Skin of body (tissue), 2 donors: ENCODE measurements around the gene NPW. TPM values are rescaled to one million over a fixed set of nuclear protein-coding genes. Genes with fewer than 3 reads are reported as not detected.

Source experiments
- DNase-seq: peaks from one replicate; lab custom pipeline; 2025; lab: John Stamatoyannopoulos, UW
- total RNA-seq: library from RNA; depleted of rRNA; stranded (reverse); fragments of >200 nt; gene quantifications from one replicate; pipeline ENCODE4 v1.2.3, GENCODE V29; 2014

Gene NPW
- total RNA-seq, 1 donor from 2014 or later: 2.2 TPM

DNA sequence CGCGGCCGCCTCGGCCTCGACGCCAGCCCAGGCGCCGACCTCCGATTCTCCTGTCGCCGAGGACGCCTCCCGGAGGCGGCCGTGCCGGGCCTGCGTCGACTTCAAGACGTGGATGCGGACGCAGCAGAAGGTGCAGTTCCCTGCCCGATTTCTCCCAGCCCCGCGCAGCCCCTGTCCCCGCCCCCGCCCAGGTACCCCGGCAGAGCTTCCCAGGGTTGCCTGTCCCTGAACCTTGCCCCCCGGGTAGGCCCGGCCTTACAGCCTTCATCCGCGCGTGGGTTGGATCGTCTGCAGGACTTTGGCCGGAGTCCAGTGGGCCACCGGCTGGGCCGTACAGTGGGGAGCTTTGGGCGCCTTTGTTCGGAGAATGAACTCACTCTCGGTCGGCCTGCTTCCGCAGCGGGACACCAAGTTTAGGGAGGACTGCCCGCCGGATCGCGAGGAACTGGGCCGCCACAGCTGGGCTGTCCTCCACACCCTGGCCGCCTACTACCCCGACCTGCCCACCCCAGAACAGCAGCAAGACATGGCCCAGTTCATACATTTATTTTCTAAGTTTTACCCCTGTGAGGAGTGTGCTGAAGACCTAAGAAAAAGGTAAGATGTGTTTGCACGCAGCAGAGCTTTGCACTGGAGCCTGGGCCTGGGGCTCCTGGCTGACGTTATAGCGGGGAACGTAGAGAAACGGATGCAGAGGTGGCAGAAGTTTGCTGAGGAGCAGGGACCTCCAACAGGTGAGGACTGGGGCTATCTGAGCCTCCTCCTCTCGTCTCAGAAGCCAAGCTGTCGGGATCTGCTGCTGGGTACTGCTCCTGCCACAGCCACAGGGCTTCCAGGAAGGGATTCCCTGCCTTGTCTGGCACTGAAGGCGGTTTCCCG lies 35.0 kb upstream of the NPW start:
- no peak for DNase-seq

DNA sequence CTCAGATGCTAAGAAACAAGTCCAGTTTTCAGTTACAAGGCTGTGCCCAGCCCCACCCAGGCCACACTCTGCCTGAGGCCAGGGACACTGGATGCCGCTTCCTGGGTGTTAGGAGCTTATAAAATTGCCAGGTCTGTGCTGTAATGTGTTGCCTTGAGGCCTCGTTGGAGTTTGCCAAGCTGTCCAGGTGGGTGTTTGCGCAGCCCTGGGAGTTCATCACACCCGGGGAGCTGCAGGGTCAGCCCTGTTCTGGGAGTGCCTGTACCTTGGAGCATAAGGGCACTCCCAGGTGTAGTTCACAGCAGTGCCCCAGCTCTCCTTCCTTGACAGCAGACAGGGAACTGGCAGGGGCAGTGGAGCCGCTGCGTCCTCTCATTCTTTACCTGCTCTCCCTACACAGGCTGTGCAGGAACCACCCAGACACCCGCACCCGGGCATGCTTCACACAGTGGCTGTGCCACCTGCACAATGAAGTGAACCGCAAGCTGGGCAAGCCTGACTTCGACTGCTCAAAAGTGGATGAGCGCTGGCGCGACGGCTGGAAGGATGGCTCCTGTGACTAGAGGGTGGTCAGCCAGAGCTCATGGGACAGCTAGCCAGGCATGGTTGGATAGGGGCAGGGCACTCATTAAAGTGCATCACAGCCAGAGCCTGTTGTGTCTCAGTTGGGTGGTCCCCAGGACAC lies 34.0 kb upstream of the NPW start:
- DNase-seq: no peak

DNA sequence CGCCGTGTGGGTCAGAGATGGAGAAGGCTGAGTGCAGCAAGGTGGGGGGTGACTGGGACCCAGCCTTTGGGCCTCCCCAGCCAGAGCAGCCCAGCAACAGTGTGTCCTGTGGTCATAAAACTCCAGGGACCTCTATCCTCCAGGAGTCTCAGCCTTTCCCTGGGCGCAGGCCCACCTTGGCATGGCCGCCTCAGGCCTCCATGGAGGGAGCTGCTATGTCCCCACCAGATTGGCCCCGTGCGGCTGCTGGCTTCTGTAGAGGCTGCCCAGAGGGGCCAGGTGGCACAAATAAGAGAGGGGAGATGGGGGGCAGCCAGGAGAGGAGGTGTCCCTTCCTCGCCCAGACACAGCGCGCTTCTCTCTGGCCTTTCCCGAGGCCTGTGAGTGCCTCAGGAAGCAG lies 32.4 kb upstream of the NPW start:
- DNase-seq: no peak

DNA sequence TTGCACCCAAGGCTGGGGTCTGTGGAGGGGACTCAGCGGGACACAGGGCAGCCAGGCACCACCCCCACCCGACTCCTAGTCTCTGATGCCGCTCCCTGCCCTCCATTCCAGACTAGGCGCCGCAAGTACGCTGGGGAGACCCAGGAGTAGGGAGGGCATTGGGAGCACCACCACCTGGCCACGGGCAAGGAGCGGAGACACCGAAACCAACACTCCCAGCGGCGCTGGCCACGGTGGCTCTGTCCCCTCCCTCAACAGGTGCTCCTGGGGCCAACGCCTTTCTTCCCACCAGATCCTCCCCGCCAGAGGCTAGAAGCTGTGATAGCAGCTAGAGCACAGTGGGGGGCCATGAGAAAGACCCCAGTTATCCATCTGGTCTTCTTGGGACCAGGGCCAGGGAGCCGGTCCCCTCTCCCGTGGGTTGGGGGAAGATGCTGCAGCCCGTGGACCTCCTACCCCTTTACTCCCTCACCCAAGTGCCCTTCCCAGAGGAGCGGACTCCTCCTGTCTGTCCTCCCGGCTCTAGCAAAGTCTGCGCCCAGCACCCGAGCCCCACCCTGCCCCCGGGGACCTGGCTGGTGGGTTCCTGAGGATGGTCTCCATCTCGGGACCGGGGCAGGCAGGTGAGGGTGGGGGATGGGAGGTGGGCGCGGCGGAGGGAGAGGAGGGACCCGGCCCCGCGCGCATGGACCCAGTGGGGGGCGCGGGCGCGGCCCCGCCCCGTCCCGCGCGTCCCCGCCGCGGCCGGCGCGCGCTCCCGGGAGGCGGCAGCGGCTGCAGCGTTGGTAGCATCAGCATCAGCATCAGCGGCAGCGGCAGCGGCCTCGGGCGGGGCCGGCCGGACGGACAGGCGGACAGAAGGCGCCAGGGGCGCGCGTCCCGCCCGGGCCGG lies 30.1 kb upstream of the NPW start, which contains the start of gene SYNGR3:
Gene SYNGR3 (plus strand): TSS at position 762 of the 892 bp plus-strand sequence. CDS start 133 bp downstream, outside the sequence.
- DNase-seq: no peak

DNA sequence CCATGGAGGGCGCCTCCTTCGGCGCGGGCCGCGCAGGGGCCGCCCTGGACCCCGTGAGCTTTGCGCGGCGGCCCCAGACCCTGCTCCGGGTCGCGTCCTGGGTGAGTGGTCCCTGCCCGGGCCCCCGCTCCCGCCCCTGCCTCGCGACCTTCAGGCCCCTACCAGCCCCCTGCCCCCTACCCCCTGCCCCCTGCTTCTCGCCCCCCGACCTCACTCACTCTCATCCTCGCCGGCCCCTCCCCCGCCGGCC lies 29.6 kb upstream of the NPW start:
- DNase-seq: no peak

DNA sequence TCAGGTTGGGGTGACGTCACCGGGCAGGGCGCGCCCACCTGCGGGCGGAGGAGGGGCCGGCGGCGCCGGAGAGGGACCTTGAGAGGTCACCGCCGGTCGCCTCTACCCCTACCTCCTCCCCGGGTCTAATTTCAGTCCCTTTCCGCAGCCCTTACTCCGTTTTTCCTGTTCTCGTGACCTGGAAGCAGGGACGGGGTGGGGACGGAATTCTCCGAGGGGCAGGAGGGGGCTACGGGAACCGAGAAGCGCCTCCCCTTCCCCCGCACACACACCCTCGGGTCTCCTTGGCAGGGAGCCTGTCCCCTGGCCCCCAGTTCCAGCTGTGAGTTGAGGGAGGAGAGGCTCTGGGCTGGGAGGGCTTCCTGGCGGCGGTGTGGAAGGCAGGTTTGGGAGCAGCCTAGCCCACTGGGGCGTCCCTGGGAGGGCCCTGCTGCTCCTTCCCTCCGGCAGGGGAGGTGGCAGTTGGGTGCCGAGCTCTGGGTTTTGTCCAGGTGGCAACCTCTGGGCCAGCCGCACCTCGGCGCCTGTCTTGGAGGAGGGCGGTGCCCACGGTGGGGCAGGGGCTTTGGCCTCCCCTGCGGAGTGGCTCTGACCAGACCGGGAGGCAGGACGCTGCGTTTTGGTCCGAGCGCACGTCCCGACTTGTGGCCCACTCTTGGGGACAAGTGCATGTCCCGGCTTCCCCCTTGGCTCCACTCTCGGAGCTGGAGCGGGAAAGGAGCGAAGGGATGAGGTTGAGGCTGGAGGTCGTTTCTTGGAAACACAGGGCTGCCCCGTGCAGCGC lies 29.0 kb upstream of the NPW start:
- DNase-seq: no peak

DNA sequence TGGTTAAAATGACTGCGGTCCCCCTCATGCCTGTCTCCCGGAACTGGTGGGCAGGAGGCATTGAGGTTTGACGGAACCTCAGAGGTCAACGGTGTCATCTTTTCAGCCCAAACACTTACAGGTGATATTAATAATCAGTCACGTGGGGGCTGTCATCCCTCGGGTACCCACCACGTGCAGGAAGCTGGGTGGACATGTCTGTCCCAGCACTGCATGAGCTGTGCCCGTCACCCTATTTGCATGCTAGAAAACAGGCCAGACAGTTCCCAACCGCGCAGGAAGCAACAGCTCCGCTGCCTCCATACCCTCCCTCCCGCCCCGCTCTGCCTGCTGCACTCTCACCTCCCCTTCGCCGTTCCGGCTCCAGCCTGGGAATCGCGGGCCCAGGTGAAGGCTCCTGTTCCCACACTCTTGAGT lies 28.4 kb upstream of the NPW start:
- no peak for DNase-seq

DNA sequence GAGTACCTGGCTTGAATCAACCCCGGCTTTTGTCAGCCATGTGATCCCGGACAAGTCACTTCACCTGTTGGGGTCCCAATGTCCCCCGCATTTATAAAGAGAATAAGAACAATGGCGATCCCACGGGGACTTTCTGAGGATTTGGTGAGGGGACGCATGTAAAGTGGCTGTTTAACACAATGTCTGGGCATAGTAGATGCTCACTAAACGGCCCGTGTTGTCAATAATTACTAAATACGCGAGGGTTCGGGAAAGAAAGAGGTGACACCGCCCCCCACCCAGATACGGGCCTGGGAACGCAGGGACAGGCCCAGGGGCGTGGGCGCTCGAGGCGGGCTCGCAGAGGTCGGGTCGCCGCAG lies 28.0 kb upstream of the NPW start:
- no peak for DNase-seq

DNA sequence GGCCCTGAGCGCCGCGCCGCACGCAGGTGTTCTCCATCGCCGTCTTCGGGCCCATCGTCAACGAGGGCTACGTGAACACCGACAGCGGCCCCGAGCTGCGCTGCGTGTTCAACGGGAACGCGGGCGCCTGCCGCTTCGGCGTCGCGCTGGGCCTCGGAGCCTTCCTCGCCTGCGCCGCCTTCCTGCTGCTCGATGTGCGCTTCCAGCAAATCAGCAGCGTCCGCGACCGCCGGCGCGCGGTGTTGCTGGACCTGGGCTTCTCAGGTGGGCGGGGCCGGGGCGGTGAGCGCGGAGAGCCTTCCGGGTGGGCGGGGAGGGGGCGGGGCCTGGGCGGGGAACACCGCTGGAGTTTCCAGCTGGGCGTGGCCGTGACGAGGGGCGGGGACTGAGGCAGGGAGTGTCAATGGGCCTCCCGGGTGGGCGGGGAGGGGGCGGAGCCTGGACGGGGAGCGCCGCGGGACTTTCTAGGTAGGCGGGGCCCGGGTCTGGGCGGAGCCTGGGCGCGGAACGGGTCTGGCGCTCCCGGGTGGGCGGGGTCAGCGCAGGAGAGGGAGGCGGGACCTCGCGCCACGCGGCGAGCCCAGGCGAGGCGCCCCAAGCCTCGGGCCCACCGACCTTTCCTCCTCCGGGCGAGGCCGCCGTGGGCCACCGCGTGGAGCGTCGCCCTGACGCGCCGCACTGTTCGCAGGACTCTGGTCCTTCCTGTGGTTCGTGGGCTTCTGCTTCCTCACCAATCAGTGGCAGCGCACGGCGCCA lies 27.5 kb upstream of the NPW start:
- DNase-seq: peak; percentile 78

DNA sequence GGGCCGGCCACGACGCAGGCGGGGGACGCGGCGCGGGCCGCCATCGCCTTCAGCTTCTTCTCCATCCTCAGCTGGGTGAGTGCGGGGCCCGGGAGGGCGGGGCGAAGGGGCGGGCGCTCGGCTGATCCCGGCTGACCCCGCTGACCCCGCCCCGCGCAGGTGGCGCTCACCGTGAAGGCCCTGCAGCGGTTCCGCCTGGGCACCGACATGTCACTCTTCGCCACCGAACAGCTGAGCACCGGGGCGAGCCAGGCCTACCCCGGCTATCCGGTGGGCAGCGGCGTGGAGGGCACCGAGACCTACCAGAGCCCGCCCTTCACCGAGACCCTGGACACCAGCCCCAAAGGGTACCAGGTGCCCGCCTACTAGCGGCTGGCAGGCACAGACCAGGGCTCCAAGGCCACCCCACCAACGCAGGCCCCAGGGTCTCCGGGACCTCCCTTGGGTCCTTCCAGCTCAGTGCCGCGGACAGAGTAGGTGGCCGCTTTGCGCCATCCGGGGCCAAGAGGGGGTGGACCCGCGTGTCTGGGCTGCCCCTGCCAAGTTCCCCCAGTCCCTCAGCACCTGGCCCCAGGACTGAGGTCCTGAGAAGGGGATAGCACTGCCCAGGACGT lies 26.8 kb upstream of the NPW start:
- DNase-seq: no peak

DNA sequence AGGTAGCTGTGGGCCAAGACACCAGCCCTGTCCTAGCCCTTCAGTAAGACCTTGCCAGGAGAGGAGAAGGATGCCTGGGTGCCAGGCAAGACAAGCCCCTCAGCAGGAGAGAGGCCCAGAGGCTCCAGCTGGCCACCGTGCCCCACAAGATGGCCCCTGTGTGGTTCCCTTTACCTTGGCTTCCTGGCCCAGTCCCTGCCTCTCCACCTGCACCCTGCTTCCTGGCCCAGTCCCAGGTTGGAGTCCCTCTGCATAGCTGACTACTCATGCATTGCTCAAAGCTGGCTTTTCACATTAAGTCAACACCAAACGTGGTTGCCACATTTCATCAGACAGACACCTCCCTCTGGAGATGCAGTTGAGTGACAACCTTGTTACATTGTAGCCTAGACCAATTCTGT lies 25.9 kb upstream of the NPW start:
- DNase-seq: no peak

DNA sequence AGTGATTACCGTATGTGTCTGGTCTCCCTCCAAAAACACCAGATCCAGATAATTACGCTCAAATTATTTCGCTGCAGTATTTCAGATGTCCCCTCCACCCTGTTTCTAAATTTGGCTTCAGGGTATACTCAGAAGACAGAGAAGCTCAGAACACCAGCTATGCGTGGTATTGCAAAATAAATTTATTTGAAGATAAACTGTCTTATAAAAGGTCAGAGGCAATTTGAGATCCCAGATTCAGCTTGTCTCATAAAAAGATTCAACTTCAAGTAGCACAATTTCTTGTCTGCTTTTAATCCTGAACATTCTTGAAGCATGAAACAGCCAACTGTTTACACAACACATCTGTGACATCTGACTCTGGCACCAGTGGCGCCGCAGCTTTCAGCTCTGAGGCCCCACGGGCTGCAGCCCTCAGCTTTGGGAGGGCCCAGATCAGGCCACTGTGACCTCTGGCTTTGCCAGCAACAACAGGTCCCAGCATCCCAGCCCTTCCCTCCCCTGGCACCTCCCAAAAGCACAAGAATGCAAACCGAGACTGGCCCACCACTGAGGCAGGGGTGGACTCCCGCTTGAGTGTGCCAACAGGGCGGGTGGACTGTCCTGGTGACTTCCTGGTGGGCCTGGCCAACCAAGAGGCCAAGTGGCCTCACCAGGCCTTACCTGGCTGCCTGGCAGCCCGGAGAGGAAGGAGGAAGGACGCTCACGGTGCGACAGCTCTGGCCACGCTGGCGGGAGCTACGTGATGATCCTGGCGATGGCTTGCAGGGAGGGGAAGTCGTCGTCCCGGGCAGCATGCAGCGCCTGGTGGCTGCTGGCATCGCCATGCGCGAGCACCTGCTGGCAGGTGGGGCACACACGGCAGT lies 21.9 kb upstream of the NPW start:
- peak; percentile 39 for DNase-seq

DNA sequence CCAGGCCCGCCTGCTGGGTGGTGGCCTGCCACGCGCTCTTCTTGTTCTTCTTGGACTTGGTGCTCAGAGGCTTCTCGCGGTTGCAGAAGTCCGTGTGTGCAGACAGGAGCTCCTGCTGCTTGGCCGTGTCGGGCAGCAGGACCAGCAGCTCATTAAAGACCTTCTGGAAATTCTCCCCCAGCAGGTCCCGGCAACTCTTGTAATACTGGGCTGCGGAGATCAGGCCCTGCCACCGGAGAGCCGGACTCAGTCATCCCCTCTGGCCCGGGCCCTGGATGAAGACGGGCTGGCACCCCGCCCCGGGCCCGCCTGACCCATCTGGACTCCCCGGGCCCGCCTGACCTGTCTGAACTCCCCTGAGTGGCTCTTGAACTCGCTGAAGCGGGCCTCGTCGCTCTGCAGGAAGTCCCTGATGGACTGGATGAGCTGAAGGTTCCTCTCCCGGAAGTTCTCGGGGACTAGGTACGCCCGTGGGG lies 21.2 kb upstream of the NPW start:
- no peak for DNase-seq

DNA sequence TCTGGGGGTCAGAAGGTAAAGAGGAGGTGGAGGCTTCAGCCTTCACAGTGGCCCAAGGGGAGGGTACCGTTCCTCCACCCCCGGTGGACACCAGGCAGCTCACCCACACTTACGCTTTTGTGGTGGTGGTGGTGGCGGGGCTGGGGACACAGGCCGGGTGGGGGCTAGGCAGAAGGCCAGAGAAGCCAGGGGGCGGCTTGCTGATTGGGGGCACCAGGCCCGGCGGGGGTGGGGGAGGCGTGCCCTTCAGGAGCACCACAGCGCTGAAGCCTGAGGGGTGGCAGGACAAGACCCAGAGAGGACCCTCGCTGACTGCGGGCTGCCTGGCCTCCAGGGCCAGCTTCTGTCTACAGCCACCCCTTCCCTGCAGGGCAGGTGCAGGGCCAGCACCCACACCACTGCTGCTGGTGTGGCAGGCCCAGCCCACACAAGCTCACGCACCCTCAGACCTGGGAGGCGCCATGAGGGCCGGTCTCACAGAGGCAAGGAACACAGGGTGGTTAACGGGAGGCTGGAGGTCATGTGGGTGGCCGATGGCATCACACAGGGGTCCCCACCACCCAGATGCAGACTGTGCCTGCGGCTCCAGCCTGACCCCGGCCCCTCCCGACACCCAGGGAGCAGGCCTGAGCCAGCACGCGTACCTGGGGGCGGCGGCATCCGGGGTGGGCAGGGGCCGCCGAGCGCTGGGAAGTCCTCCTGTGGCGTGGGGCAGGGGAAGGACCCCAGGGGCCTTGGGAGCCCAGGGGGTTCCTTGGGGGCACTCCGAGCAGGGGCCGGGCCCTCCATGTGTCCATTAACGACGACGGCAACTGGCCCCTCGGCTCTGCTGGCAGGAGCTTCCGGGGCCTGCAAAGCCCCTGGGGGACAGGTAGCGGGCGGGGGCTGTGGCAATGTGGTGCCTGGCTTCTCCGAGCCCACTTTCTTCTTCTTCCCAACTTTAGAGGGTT lies 20.5 kb upstream of the NPW start:
- no peak for DNase-seq

DNA sequence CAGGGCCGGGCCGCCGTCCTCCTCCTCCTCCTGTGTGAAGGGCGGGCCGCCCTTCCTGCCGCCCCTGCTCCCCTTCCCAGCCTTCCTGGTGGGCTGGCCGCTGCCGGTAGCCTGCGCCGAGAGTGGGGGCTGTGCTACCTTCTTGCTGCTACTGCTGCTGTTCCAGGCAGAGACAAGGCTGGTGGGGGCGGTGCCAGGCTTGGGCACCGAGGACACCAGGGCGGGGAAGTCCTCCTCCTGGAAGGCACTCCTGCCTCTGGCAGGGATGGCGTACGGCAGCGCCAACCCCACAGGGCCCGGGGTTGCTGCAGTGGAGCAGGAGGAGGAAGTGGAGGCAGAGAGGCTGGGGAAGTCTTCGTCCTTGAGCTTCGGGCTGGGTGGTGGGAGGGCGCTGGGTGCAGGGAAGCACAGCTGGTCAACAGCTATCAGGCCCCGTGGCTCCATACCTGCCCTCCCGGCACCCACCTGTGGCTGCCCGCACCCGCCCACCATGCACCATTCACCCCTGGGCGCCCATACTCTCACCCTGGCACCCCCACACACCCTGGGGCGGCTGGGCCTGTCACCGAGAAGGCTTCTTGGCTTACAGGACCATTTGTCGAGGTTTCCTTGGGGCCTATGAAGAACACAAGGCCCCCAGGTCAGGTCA lies 19.6 kb upstream of the NPW start:
- no peak for DNase-seq

DNA sequence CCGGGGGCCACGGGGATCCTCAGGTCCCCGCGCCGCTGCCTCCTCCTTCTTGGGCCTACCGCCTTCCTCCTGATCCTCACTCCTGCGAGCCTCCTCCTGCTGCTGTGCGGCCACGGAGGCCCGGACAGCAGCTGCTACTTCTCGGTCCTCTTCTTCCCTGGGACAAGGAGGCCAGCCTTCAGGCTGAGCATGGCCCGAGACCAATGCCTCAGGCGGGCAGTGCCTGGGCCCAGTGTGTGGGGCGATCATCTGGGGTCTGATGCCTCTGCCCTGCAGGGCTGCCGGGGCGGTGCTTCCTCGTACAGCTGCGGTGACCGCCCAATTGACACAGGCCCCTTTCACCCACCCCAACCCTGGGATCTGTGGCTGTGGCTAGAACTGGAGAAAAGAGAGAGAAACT lies 18.6 kb upstream of the NPW start:
- no peak for DNase-seq
